ENCODE data around the gene RASGEF1B.

DNA sequence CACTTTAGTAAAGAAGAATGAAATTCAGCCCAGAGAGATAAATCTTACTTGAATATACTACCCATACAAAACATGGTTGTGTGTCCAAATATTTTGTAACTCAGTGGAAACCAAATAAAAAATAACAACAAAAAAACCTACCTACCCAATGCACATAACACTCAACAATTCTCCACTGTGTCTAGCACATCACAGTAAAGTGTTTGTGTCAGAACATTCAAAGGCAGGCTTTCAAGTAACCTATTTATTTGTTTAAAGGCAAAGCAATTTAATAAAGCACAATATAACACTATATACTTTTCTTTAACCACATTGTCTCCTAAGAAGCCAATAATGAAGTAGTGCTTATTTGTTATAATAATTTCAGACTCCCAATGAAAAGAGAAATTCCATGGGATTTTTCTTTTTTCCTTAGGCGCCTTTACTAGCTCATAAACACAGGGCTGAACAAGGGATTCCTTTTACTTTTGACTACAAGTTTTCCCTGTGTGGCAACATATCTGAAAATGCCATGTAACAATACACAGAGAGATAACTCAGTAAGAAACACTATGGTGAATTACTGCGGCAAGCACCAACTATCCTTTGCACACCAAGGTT, 13.7 kb downstream of the RASGEF1B start:
- TF ChIP-seq POLR2AphosphoS5 (IDR thresholded peaks at IDR 0.05) (no peak), POLR2A (IDR thresholded peaks at IDR 0.05) (no peak), EP300 (IDR thresholded peaks at IDR 0.05) (no peak)
- TF ChIP-seq, protein P1, sequence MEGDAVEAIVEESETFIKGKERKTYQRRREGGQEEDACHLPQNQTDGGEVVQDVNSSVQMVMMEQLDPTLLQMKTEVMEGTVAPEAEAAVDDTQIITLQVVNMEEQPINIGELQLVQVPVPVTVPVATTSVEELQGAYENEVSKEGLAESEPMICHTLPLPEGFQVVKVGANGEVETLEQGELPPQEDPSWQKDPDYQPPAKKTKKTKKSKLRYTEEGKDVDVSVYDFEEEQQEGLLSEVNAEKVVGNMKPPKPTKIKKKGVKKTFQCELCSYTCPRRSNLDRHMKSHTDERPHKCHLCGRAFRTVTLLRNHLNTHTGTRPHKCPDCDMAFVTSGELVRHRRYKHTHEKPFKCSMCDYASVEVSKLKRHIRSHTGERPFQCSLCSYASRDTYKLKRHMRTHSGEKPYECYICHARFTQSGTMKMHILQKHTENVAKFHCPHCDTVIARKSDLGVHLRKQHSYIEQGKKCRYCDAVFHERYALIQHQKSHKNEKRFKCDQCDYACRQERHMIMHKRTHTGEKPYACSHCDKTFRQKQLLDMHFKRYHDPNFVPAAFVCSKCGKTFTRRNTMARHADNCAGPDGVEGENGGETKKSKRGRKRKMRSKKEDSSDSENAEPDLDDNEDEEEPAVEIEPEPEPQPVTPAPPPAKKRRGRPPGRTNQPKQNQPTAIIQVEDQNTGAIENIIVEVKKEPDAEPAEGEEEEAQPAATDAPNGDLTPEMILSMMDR (IDR thresholded peaks at IDR 0.05) = no peak

All from gastroesophageal sphincter (tissue), 3 donors.